ENCODE measurements around the gene TXNDC5. TPM values are rescaled to one million over a fixed set of nuclear protein-coding genes. Genes with fewer than 3 reads are reported as not detected.

Gene TXNDC5
- total RNA-seq, 4 donors from 2014 or later, result 17.2 to 217 (median 65.2) TPM

DNA sequence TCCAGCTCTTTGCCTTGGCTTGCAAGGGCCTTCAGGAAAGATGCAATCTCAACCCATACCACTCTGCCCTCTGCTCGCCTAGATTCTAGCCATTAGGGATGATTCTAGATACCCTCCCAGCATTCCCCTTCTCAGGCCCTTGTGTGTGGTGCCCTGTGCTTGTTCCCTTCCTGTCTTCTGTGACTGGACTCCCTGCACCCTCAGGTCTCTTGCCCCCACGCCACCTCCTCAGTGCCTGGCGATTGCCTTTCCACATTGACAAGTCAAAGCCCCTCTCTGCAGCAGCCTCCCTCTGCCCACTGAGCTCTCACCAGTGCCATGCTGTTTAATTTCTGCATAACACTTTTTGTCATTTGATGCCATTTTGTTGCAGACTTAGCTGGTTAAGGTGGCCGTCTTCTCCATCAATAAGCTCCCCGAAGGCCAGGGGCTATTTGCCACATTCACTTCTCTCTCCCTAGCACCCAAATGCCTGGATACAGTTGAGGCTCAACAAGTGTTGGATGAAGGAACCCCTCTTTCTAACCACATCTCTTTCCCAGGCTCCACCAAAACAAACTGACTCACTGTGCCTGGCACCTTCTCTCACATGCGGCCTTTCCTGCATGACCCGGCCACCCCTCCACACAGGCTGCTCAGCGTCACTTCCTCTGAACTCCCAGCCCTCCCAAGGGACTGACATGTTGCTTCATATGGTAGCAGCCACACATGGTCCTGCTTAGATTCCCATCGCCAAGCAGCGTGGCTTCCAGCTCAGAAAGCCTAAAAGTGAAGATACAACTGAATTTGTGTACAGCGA is 4.6 kb upstream of the TXNDC5 start:
- WGBS, 2 donors (ENCODE audit: low coverage in 1 of 2), result 89 to 90% methylated on average over 9 to 11 of the region's 11 CpGs
- DNase-seq, result no peak
- peak overlapping the region in 2 of 4 donors; percentile 40 to 75 for H3K27ac ChIP-seq
- TF ChIP-seq POLR2A (IDR thresholded peaks at IDR 0.05), result no peak
- no peak for TF ChIP-seq EP300 (IDR thresholded peaks at IDR 0.05; ENCODE audit: low read depth)
- TF ChIP-seq POLR2AphosphoS5 (IDR thresholded peaks at IDR 0.05), result no peak
- TF ChIP-seq, protein P1, sequence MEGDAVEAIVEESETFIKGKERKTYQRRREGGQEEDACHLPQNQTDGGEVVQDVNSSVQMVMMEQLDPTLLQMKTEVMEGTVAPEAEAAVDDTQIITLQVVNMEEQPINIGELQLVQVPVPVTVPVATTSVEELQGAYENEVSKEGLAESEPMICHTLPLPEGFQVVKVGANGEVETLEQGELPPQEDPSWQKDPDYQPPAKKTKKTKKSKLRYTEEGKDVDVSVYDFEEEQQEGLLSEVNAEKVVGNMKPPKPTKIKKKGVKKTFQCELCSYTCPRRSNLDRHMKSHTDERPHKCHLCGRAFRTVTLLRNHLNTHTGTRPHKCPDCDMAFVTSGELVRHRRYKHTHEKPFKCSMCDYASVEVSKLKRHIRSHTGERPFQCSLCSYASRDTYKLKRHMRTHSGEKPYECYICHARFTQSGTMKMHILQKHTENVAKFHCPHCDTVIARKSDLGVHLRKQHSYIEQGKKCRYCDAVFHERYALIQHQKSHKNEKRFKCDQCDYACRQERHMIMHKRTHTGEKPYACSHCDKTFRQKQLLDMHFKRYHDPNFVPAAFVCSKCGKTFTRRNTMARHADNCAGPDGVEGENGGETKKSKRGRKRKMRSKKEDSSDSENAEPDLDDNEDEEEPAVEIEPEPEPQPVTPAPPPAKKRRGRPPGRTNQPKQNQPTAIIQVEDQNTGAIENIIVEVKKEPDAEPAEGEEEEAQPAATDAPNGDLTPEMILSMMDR (IDR thresholded peaks at IDR 0.05), result no peak
- H3K4me3 ChIP-seq, result no peak overlapping the region
- in situ Hi-C loops (cut with MboI; ENCODE audit: low pct_ligation_motif_present in 1 of 4, low pct_unique_long_range_greater_than_20kb in 1 of 4, low sequenced_read_pairs in 3 of 4), result no loop called here
- no peaks in the 10 kb centered on the region for H3K9me3 ChIP-seq
- intact Hi-C loops (cut with DNase I; ENCODE audit: low total_unique reads), result no loop called here
- H3K4me1 ChIP-seq, result peaks cover 3 to 5% (median 5%) of the 10 kb centered on the region in 4 donors
- H3K36me3 ChIP-seq, result no peaks in the 10 kb centered on the region
- H3K27me3 ChIP-seq, result no peaks in the 10 kb centered on the region

DNA sequence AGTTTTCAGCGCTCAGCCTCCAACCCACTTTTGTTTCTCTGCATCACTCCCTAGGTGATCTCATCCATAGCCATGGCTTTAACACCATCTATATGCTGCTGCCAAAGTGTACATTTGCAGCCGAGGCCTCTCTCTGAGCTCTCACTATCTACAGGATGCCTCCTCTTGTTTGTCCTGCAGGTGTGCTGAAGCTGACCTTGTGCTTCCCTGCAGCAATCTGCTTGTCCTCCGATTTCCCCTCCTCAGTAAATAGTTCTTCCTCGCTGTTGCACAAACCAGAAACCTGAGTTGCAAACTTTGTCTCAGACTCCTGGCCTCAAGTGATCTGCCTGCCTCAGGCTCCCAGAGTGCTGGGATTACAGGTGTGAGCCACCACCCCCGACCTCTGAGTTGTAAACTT is 3.7 kb upstream of the TXNDC5 start:
- H3K27ac ChIP-seq, result peak overlapping the region in 2 of 4 donors; percentile 35 to 75
- WGBS, 2 donors (ENCODE audit: low coverage in 1 of 2), result 68 to 86% methylated on average over 2 to 5 of the region's 5 CpGs

GRCh38 chr6:7912736-7913517 is 2.3 kb upstream of the TXNDC5 start:
- TF ChIP-seq, protein P1 (IDR thresholded peaks at IDR 0.05), result no peak
- TF ChIP-seq POLR2AphosphoS5 (IDR thresholded peaks at IDR 0.05), result no peak
- TF ChIP-seq POLR2A (IDR thresholded peaks at IDR 0.05), result no peak
- TF ChIP-seq EP300 (IDR thresholded peaks at IDR 0.05; ENCODE audit: low read depth), result no peak
- H3K4me1 ChIP-seq, result peaks cover 9 to 18% (median 12%) of the 10 kb centered on the region in 4 donors
- no peak for DNase-seq
- WGBS, 2 donors (ENCODE audit: low coverage in 1 of 2), result 52 to 86% methylated on average over 4 to 8 of the region's 8 CpGs
- H3K36me3 ChIP-seq, result no peaks in the 10 kb centered on the region
- no peaks in the 10 kb centered on the region for H3K27me3 ChIP-seq
- in situ Hi-C loops (cut with MboI; ENCODE audit: low pct_ligation_motif_present in 1 of 4, low pct_unique_long_range_greater_than_20kb in 1 of 4, low sequenced_read_pairs in 3 of 4), result no loop called here
- H3K9me3 ChIP-seq, result no peaks in the 10 kb centered on the region
- no peak overlapping the region for H3K4me3 ChIP-seq
- H3K27ac ChIP-seq, result peak overlapping the region in 2 of 4 donors; percentile 22 to 86
- intact Hi-C loops (cut with DNase I; ENCODE audit: low total_unique reads), result no loop called here

More for the DNA sequence above, 3.7 kb upstream of the TXNDC5 start:
- in situ Hi-C loops (cut with MboI; ENCODE audit: low pct_ligation_motif_present in 1 of 4, low pct_unique_long_range_greater_than_20kb in 1 of 4, low sequenced_read_pairs in 3 of 4), result no loop called here
- peaks cover 6 to 10% (median 8%) of the 10 kb centered on the region in 4 donors for H3K4me1 ChIP-seq
- intact Hi-C loops (cut with DNase I; ENCODE audit: low total_unique reads), result no loop called here
- no peak overlapping the region for H3K4me3 ChIP-seq
- TF ChIP-seq, protein P1 (IDR thresholded peaks at IDR 0.05), result no peak
- H3K27me3 ChIP-seq, result no peaks in the 10 kb centered on the region
- no peaks in the 10 kb centered on the region for H3K9me3 ChIP-seq
- no peak for DNase-seq
- H3K36me3 ChIP-seq, result no peaks in the 10 kb centered on the region

GRCh38 chr6:7912024-7912423 is 1.4 kb upstream of the TXNDC5 start:
- TF ChIP-seq, protein P1 (IDR thresholded peaks at IDR 0.05), result no peak
- TF ChIP-seq POLR2AphosphoS5 (IDR thresholded peaks at IDR 0.05) (no peak), EP300 (IDR thresholded peaks at IDR 0.05; ENCODE audit: low read depth) (no peak), POLR2A (IDR thresholded peaks at IDR 0.05) (no peak)
- no peaks in the 10 kb centered on the region for H3K27me3 ChIP-seq
- peaks cover 9 to 18% (median 12%) of the 10 kb centered on the region in 4 donors for H3K4me1 ChIP-seq
- no peaks in the 10 kb centered on the region for H3K36me3 ChIP-seq
- no peak for DNase-seq
- WGBS, 2 donors (ENCODE audit: low coverage in 1 of 2), result 85 to 86% methylated on average over 4 to 6 of the region's 6 CpGs
- in situ Hi-C loops (cut with MboI; ENCODE audit: low pct_ligation_motif_present in 1 of 4, low pct_unique_long_range_greater_than_20kb in 1 of 4, low sequenced_read_pairs in 3 of 4), result no loop called here
- no peaks in the 10 kb centered on the region for H3K9me3 ChIP-seq
- peak overlapping the region in 3 of 4 donors; percentile 79 to 87 (median 86) for H3K27ac ChIP-seq
- H3K4me3 ChIP-seq, result no peak overlapping the region
- intact Hi-C loops (cut with DNase I; ENCODE audit: low total_unique reads), result no loop called here

Measured in transverse colon (tissue), 4 donors.